HG03060 (cell line): Measurements from ENCODE around the gene SPON1.
"Not testable (repeated sequence)": the region's sequence is repeated elsewhere in the genome, so short reads cannot be mapped to it uniquely, and the experiment has no call there.

Experiments
- ATAC-seq: cut with Tn5 transposase; IDR thresholded peaks from one replicate; pipeline ENCODE4 v1.9.1; 2021; ENCODE audit warnings: low read depth, moderate number of reproducible peaks; ENCODE audit not compliant: unreplicated experiment

SPON1 gene

GRCh38 chr11:14029971-14030920 lies 67.7 kb downstream of the SPON1 start:
- no peak for ATAC-seq

GRCh38 chr11:14035526-14035925 lies 73.0 kb downstream of the SPON1 start:
- not testable (repeated sequence) for ATAC-seq

- no peak for ATAC-seq
Observed at GRCh38 chr11:14036469-14036868, 73.9 kb downstream of the SPON1 start.

- ATAC-seq: no peak
Observed at GRCh38 chr11:14041040-14041439, 78.5 kb downstream of the SPON1 start.

GRCh38 chr11:14041565-14041964 lies 79.0 kb downstream of the SPON1 start:
- no peak for ATAC-seq

GRCh38 chr11:14042686-14043465 lies 80.4 kb downstream of the SPON1 start:
- ATAC-seq: no peak

- ATAC-seq: no peak
Observed at GRCh38 chr11:14044916-14045315, 82.4 kb downstream of the SPON1 start.

- ATAC-seq: no peak
Observed at GRCh38 chr11:14045417-14045816, 82.9 kb downstream of the SPON1 start.

- ATAC-seq: no peak
Observed at GRCh38 chr11:14052198-14052597, 89.7 kb downstream of the SPON1 start.

- no peak for ATAC-seq
Observed at GRCh38 chr11:14054116-14055107, 91.9 kb downstream of the SPON1 start.

GRCh38 chr11:14055936-14056335 lies 93.4 kb downstream of the SPON1 start:
- no peak for ATAC-seq

- no peak for ATAC-seq
Observed at GRCh38 chr11:14058061-14058460, 95.5 kb downstream of the SPON1 start.

GRCh38 chr11:14059491-14059890 lies 97.0 kb downstream of the SPON1 start:
- no peak for ATAC-seq

GRCh38 chr11:14061721-14062120 lies 99.2 kb downstream of the SPON1 start:
- no peak for ATAC-seq

GRCh38 chr11:14065141-14065540 lies 102.6 kb downstream of the SPON1 start:
- no peak for ATAC-seq

- no peak for ATAC-seq
Observed at GRCh38 chr11:14065681-14066080, 103.2 kb downstream of the SPON1 start.

GRCh38 chr11:14067686-14068085 lies 105.2 kb downstream of the SPON1 start:
- no peak for ATAC-seq

- ATAC-seq: no peak
Observed at GRCh38 chr11:14070896-14071295, 108.4 kb downstream of the SPON1 start.

- ATAC-seq: no peak
Observed at GRCh38 chr11:14073849-14074476, 111.4 kb downstream of the SPON1 start.
